Endothelial cell of umbilical vein (primary cell): ENCODE measurements around the gene CHRNE.

ENCODE experiments used
- EZH2 ChIP-seq: IDR thresholded peaks from 2 replicates; pipeline ENCODE4 v1.6.1; 2012; ENCODE audit warnings: borderline replicate concordance, low read depth, mild to moderate bottlenecking, moderate library complexity, low read length, inconsistent platforms; ENCODE audit not compliant: severe bottlenecking
- TF ChIP-seq, protein P1 (sequence below), 2 donors: IDR thresholded peaks; 1 replicate in 1 of 2; 2 replicates in 1 of 2; pipeline ENCODE4 v1.5.1; 2011; ENCODE audit warnings: low read length in 2 of 2, mild to moderate bottlenecking in 2 of 2, moderate library complexity in 2 of 2, control low read depth in 1 of 2, inconsistent platforms in 1 of 2, low read depth in 1 of 2; ENCODE audit not compliant: insufficient read depth in 1 of 2; ENCODE audit errors: extremely low read depth in 1 of 2

DNA sequence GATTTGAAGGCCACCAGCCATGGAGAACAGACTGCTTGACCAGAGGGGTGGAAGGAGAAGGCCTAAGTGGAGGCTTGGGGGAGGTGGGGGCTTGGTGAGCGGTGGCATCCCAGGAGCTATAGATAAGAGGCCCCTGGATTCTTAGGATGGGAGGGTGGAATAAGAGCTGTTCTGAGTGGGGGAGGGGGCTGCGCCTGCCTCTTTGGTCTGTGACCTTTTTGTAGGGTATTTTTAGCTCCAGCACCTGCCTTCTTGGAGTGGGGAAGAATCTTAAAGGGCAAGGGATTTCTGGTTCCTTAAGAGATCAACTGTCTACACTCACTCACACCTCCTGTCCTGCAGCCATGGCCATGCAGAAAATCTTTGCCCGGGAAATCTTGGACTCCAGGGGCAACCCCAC is 48.6 kb upstream of the CHRNE start:
- TF ChIP-seq, protein P1, sequence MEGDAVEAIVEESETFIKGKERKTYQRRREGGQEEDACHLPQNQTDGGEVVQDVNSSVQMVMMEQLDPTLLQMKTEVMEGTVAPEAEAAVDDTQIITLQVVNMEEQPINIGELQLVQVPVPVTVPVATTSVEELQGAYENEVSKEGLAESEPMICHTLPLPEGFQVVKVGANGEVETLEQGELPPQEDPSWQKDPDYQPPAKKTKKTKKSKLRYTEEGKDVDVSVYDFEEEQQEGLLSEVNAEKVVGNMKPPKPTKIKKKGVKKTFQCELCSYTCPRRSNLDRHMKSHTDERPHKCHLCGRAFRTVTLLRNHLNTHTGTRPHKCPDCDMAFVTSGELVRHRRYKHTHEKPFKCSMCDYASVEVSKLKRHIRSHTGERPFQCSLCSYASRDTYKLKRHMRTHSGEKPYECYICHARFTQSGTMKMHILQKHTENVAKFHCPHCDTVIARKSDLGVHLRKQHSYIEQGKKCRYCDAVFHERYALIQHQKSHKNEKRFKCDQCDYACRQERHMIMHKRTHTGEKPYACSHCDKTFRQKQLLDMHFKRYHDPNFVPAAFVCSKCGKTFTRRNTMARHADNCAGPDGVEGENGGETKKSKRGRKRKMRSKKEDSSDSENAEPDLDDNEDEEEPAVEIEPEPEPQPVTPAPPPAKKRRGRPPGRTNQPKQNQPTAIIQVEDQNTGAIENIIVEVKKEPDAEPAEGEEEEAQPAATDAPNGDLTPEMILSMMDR (IDR thresholded peaks at IDR 0.05; ENCODE audit: extremely low read depth in 1 of 2, insufficient read depth in 1 of 2, low read depth in 1 of 2, low read length in 2 of 2) = no peak
- TF ChIP-seq EZH2 = no peak
